Gastrocnemius medialis (tissue), 4 donors: ENCODE results near the gene SDK2. TPM values are rescaled to one million over a fixed set of nuclear protein-coding genes. Genes with fewer than 3 reads are reported as not detected.

Experiments
- ATAC-seq, 2 donors: fragments of 150-250 bp; one replicate each; pipeline ENCODE4 v1.9.1; 2016
- DNase-seq, 2 donors: peaks; one replicate each; pipeline ENCODE4 v3.0.0-alpha.2; 2019
- H3K27ac ChIP-seq, 4 donors: fragments of 200-600 bp; sonication (generic); 1 replicate in 1 of 4; 2 replicates in 3 of 4; pipeline ENCODE4 v1.5.1; 2016 to 2018; ENCODE audit warnings: mild to moderate bottlenecking in 2 of 4, moderate library complexity in 1 of 4
- H3K27me3 ChIP-seq, 3 donors: fragments of 200-600 bp; sonication (generic) in 2 of 3; 1 replicate in 1 of 3; 2 replicates in 2 of 3; pipeline versions ENCODE4 v1.5.1 to v1.6.0; 2016 to 2019; ENCODE audit warnings: mild to moderate bottlenecking in 1 of 3, moderate library complexity in 1 of 3
- H3K36me3 ChIP-seq, 2 donors: fragments of 200-600 bp; sonication (generic) in 1 of 2; one replicate each; pipeline ENCODE4 v1.5.1; 2017 to 2018
- H3K4me1 ChIP-seq, 2 donors: fragments of 200-600 bp; sonication (generic) in 1 of 2; one replicate each; pipeline ENCODE4 v1.5.1; 2016 to 2017; ENCODE audit warnings: mild to moderate bottlenecking in 2 of 2
- H3K4me3 ChIP-seq, 4 donors: fragments of 200-600 bp; sonication (generic) in 3 of 4; 1 replicate in 1 of 4; 2 replicates in 3 of 4; pipeline ENCODE4 v1.5.1; 2016 to 2019; ENCODE audit warnings: mild to moderate bottlenecking in 2 of 4
- H3K9me3 ChIP-seq, 3 donors: fragments of 200-600 bp; sonication (generic) in 2 of 3; 1 replicate in 1 of 3; 2 replicates in 2 of 3; pipeline ENCODE4 v1.5.1; 2016 to 2019
- POLR2A ChIP-seq, 2 donors: fragments of 450-650 bp; IDR thresholded peaks; one replicate each; pipeline ENCODE4 v1.6.1; 2017; ENCODE audit warnings: antibody characterized with exemption in 2 of 2, mild to moderate bottlenecking in 2 of 2, moderate library complexity in 2 of 2
- in situ Hi-C, 4 donors: fragments of 200-750 bp; cut with MboI; loops; one replicate each; pipeline versions ENCODE4 v1.15.0 to v1.8.0; 2017; ENCODE audit warnings: low sequenced_read_pairs in 4 of 4
- intact Hi-C: fragments of 100-400 bp; cut with DNase I; formaldehyde crosslinking; loops from one replicate; pipeline ENCODE4 v1.15.1; 2023; ENCODE audit warnings: low total_unique reads
- total RNA-seq, 4 donors: library from RNA; depleted of rRNA; stranded (reverse); fragments of >200 nt; gene quantifications; one replicate each; pipeline versions ENCODE4 v1.1.0 to v1.2.3, GENCODE V29; 2016
- TF ChIP-seq, protein P1 (sequence below), 5 experiments: fragments of 450-650 bp in 3 of 5; fragments of 200-600 bp in 2 of 5; sonication (generic) in 2 of 5; IDR thresholded peaks in 4 of 5; conservative IDR thresholded peaks in 1 of 5; 1 replicate in 4 of 5; 2 replicates in 1 of 5; pipeline ENCODE4 v1.5.1; 2016 to 2019; ENCODE audit warnings: antibody characterized with exemption in 5 of 5, mild to moderate bottlenecking in 3 of 5, moderate library complexity in 3 of 5

SDK2 gene
- total RNA-seq, 4 donors from 2014 or later: 0.02 to 0.31 (median 0.13) TPM

DNA sequence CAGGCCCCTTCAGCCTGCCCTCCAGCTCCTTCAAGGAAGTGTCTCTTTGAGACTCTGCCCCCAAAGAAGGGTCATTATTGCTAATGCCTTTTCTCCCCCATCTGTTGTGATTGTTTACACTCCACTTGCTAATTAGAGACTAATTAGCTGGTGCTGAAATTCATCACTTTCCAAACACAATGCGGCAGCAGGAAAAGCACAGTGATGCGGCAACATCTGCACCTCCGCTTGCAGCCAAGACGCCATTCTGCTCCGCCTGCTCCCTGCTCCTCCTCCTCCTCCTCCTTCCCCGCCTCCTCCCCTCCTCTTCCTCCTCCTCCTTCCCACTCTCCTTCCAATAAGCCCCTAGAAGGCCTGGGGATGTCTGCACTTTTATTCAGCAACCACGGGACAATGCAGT, 110.5 kb downstream of the SDK2 start:
- no peaks in the 10 kb centered on the region for H3K4me1 ChIP-seq
- H3K4me3 ChIP-seq: no peak overlapping the region
- H3K9me3 ChIP-seq: no peaks in the 10 kb centered on the region
- DNase-seq: no peak
- ATAC-seq: no peak
- no peak overlapping the region for H3K27ac ChIP-seq
- intact Hi-C loops (no loop called here), in situ Hi-C loops (no loop called here)
- TF ChIP-seq, protein P1, sequence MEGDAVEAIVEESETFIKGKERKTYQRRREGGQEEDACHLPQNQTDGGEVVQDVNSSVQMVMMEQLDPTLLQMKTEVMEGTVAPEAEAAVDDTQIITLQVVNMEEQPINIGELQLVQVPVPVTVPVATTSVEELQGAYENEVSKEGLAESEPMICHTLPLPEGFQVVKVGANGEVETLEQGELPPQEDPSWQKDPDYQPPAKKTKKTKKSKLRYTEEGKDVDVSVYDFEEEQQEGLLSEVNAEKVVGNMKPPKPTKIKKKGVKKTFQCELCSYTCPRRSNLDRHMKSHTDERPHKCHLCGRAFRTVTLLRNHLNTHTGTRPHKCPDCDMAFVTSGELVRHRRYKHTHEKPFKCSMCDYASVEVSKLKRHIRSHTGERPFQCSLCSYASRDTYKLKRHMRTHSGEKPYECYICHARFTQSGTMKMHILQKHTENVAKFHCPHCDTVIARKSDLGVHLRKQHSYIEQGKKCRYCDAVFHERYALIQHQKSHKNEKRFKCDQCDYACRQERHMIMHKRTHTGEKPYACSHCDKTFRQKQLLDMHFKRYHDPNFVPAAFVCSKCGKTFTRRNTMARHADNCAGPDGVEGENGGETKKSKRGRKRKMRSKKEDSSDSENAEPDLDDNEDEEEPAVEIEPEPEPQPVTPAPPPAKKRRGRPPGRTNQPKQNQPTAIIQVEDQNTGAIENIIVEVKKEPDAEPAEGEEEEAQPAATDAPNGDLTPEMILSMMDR (IDR thresholded peaks at IDR 0.05 in 4 of 5, conservative IDR thresholded peaks at IDR 0.05 in 1 of 5): no peak
- no peak for TF ChIP-seq POLR2A (IDR thresholded peaks at IDR 0.05)
- no peaks in the 10 kb centered on the region for H3K36me3 ChIP-seq
- no peaks in the 10 kb centered on the region for H3K27me3 ChIP-seq

DNA sequence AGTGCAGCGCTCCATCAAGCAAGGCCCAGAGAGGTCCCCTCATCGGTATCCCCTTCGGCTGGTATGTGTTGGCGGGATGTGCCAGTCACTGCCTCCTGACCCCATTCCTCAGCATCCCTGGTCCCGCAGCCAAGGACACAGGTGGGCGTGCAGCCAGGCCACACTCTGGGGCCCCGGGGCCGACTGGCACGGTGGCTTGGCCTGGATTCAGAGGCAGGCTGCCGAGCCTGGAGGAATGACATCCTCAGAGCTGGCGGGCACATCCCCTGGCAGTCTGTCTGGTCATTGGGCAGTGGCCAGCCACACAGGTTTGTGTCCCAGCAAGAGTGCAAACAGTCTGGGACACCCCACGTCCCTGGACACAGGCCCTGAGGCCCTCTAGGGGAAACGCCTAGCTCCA, 111.1 kb downstream of the SDK2 start:
- ATAC-seq: no peak
- Histone ChIP-seq H3K36me3 (no peaks in the 10 kb centered on the region), H3K4me1 (no peaks in the 10 kb centered on the region), H3K4me3 (no peak overlapping the region), H3K27me3 (no peaks in the 10 kb centered on the region), H3K27ac (no peak overlapping the region), H3K9me3 (no peaks in the 10 kb centered on the region)
- no peak for DNase-seq
- intact Hi-C loops (no loop called here), in situ Hi-C loops (no loop called here)
- TF ChIP-seq, protein P1 (IDR thresholded peaks at IDR 0.05 in 4 of 5, conservative IDR thresholded peaks at IDR 0.05 in 1 of 5): no peak
- no peak for TF ChIP-seq POLR2A (IDR thresholded peaks at IDR 0.05)

DNA sequence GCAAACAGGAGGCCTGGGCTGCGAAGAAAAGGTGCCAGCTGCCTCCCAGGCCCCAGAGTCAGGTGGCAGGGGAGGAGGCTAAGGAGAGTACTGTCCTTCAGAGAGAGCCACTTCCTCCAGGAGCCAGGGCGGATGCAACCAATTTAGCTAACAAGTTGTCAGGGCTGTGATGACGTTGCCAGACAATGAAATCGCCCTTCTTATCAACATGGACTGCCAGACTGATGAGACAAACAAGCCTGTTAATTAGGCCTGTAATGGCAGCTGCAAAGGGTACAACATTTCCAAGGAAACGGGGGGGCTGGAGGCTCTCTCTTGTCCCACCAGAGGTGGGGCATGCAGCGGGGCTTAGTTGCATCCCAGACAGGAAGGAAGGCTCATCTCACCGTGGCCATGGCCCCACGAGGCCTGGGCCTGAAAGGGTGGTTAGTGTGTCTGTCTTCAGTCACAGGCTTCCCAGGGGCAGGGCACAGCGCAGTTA, 111.8 kb downstream of the SDK2 start:
- Histone ChIP-seq H3K4me1 (no peaks in the 10 kb centered on the region), H3K4me3 (no peak overlapping the region), H3K36me3 (no peaks in the 10 kb centered on the region), H3K9me3 (no peaks in the 10 kb centered on the region), H3K27ac (no peak overlapping the region), H3K27me3 (no peaks in the 10 kb centered on the region)
- DNase-seq (no peak), ATAC-seq (no peak)
- TF ChIP-seq POLR2A (IDR thresholded peaks at IDR 0.05): no peak
- TF ChIP-seq, protein P1 (IDR thresholded peaks at IDR 0.05 in 4 of 5, conservative IDR thresholded peaks at IDR 0.05 in 1 of 5): no peak
- in situ Hi-C loops: no loop called here
- intact Hi-C loops: no loop called here

DNA sequence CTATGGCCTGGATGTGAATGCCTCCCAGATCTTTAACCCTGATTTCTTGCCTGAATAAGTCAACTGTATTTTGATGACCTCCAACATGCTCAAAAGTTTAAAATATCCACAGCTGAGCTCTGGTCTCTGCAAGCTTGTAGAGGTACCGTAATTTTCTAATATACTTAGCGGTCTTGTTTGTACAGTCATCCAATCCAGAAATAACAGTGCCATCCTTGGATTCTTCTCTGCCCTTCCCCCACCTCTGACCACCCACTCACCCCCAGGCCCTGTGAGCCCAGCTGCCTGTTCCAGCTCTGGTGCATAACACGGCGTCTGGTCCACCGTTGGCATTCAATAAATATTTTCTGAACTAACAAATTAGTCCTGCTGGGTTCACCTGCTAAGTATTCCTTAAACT, 113.1 kb downstream of the SDK2 start:
- in situ Hi-C loops (no loop called here), intact Hi-C loops (no loop called here)
- H3K4me1 ChIP-seq: no peaks in the 10 kb centered on the region
- no peaks in the 10 kb centered on the region for H3K9me3 ChIP-seq
- DNase-seq (no peak), ATAC-seq (no peak)
- no peak overlapping the region for H3K4me3 ChIP-seq
- H3K27me3 ChIP-seq: no peaks in the 10 kb centered on the region
- H3K27ac ChIP-seq: no peak overlapping the region
- TF ChIP-seq, protein P1 (IDR thresholded peaks at IDR 0.05 in 4 of 5, conservative IDR thresholded peaks at IDR 0.05 in 1 of 5): no peak
- no peak for TF ChIP-seq POLR2A (IDR thresholded peaks at IDR 0.05)
- no peaks in the 10 kb centered on the region for H3K36me3 ChIP-seq

DNA sequence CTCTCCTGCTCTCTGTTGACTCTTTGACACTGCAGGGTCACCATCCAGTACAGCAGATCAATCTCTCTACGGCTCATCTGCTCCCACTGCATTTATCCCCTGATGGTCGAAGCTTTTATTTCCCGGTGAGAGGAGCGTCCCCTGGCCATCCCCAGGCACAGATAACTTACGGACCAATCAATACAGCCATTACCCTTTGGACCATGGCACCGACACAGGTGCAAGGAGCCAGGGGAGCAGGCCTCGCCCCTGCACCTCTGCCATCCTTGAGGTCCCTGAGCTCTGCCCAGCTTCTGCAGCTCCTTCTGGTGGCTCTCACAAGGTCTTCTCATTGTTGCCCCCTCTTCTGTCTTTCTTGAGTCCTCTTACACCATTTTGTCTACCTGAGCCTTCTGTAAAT, 115.6 kb downstream of the SDK2 start:
- DNase-seq: no peak
- in situ Hi-C loops: no loop called here
- intact Hi-C loops: no loop called here
- no peaks in the 10 kb centered on the region for H3K4me1 ChIP-seq
- no peak overlapping the region for H3K27ac ChIP-seq
- no peak for TF ChIP-seq POLR2A (IDR thresholded peaks at IDR 0.05)
- TF ChIP-seq, protein P1 (IDR thresholded peaks at IDR 0.05 in 4 of 5, conservative IDR thresholded peaks at IDR 0.05 in 1 of 5): no peak
- H3K4me3 ChIP-seq: no peak overlapping the region
- no peaks in the 10 kb centered on the region for H3K9me3 ChIP-seq
- H3K36me3 ChIP-seq: no peaks in the 10 kb centered on the region
- ATAC-seq: no peak
- no peaks in the 10 kb centered on the region for H3K27me3 ChIP-seq
